Astrocyte of the spinal cord (primary cell): ENCODE measurements around the gene DHX34.
"Not testable (repeated sequence)": the region's sequence is repeated elsewhere in the genome, so short reads cannot be mapped to it uniquely, and the experiment has no call there.

ENCODE experiments used
- DNase-seq: peaks from one replicate; pipeline ENCODE4 v3.0.0; 2011; ENCODE audit warnings: low read depth, low spot score
- H3K4me3 ChIP-seq: 2 replicates; pipeline ENCODE4 v1.5.1; 2011; ENCODE audit warnings: low read depth, mild to moderate bottlenecking, low read length, moderate library complexity
- in situ Hi-C: cut with HindIII; loops from 2 replicates; pipeline ENCODE4 v1.10.0; 2017; ENCODE audit warnings: low sequenced_read_pairs
- TF ChIP-seq, protein P1 (sequence below): IDR thresholded peaks from 2 replicates; pipeline ENCODE4 v1.5.1; 2012; ENCODE audit warnings: low read depth, mild to moderate bottlenecking, low read length, inconsistent platforms

The DHX34 gene

DNA sequence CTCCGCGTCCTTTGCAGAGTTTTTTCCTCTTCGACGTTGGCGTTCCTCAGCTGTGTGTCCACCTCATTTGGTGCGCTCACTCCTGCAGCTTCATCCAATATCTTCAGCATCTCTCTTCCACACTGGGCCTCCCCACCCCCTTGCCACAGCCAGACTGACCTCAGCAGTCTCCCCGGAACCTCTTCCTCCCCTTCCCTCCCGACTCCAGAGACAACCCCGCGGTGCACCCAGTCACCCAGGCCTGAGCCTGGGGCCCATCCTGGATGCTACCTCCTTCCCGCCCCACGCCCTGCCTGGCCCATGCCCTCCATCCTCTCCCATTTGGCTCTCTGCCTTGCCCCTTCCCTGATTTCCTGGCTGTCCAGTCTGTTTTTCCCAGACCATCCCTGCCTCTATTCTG, 25.2 kb upstream of the DHX34 start:
- TF ChIP-seq, protein P1, sequence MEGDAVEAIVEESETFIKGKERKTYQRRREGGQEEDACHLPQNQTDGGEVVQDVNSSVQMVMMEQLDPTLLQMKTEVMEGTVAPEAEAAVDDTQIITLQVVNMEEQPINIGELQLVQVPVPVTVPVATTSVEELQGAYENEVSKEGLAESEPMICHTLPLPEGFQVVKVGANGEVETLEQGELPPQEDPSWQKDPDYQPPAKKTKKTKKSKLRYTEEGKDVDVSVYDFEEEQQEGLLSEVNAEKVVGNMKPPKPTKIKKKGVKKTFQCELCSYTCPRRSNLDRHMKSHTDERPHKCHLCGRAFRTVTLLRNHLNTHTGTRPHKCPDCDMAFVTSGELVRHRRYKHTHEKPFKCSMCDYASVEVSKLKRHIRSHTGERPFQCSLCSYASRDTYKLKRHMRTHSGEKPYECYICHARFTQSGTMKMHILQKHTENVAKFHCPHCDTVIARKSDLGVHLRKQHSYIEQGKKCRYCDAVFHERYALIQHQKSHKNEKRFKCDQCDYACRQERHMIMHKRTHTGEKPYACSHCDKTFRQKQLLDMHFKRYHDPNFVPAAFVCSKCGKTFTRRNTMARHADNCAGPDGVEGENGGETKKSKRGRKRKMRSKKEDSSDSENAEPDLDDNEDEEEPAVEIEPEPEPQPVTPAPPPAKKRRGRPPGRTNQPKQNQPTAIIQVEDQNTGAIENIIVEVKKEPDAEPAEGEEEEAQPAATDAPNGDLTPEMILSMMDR: no peak
- no peak overlapping the region for H3K4me3 ChIP-seq
- no peak for DNase-seq
- in situ Hi-C loops: no loop called here

DNA sequence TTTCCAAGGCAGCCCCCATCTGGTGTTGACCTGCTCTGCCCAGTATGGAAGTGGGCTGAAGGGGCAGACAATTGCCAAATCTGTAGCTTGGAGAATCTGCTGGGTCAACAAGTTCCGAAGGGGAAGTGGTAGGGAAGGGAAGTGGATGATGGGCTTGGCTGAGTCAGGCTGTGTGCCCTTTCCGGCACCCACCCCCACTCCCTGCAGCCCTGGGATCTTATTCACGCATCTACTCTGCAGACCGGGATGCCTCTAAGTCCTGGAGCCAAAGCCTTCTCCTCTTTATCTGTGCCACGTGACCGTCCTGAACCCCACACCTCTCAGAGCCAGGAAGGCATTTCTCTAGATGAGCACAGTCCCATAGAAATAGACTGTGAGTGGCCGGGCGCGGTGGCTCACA, 24.6 kb upstream of the DHX34 start:
- DNase-seq: no peak
- H3K4me3 ChIP-seq: no peak overlapping the region
- TF ChIP-seq, protein P1: no peak
- in situ Hi-C loops: no loop called here

DNA sequence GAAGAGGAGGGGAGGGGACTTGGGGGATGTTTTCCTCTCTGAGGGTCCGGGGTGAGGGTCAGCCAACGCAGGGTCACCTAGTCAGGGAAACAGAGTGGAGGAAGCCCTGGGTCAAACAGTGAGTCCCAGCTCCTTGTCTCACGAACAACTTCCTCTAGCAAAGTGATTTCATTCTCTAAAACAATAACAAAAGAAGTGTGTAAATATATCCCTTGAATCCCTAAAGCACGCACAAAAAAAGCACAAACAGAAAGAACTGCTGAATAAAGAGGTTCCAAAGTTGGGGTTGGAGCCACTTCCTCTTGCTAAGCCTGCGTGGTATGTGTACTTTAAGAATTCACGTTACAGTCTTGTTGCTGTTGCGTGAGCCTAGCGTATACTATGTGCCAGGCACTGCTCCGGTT, 18.6 kb upstream of the DHX34 start:
- TF ChIP-seq, protein P1: no peak
- in situ Hi-C loops: no loop called here
- H3K4me3 ChIP-seq: no peak overlapping the region
- peak; percentile 29 for DNase-seq

DNA sequence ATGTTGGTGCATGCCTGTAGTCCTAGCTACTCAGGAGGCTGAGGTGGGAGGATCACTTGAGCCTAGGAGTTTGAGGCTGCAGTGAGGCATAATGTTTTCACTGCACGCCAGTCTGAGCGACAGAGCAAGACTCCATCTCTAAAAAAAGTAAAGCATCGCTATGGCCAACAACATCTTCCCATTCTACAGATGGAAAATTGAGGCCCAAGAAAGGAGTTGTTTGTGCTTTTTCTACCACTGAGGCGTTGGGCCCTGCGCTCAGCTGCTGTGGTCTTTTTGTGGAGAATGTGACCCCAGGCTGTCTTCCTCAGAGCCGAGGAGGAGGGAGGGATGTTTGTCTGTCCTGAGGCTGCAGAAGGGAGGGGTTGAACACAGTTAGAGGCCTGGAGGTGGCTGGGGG, 17.6 kb upstream of the DHX34 start:
- no peak for DNase-seq
- TF ChIP-seq, protein P1: no peak
- H3K4me3 ChIP-seq: no peak overlapping the region
- in situ Hi-C loops: no loop called here

DNA sequence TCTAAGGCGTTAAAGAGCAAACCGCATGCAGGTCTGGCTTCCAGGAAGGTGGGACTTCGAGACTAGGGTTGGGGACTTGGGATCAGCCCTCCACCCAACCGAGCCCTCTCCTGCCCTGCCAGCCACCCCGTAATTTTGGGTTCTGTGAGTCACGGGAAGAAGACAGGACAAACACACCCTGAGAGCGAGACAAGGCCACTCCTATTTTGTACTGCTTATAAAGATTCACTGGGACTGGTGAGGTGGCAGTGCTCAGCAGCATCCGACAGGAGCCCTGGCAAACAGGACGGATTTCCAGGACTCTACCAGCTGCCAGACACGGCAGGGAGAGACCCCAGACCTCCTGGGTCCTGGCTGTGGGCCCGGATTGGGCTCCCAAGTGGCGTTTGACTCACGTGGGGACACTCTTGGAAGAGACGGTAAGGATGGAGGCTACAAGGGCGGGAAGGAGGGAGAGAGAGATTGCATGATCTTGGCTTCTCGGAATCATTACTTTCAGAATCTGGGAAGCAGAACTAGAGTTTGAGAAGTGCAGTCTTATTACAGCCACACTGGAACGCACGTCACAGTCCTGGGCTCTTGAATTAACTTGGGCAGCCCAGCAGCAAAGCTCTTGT, 17.1 kb upstream of the DHX34 start, which contains the start of gene C5AR2:
Gene C5AR2 (plus strand): TSS at position 245 of the 617 bp plus-strand sequence. CDS start 8,625 bp downstream, outside the sequence.
- TF ChIP-seq, protein P1: no peak
- no peak within 1 kb of the TSS for H3K4me3 ChIP-seq
- no peak for DNase-seq
- in situ Hi-C loops: no loop called here

DNA sequence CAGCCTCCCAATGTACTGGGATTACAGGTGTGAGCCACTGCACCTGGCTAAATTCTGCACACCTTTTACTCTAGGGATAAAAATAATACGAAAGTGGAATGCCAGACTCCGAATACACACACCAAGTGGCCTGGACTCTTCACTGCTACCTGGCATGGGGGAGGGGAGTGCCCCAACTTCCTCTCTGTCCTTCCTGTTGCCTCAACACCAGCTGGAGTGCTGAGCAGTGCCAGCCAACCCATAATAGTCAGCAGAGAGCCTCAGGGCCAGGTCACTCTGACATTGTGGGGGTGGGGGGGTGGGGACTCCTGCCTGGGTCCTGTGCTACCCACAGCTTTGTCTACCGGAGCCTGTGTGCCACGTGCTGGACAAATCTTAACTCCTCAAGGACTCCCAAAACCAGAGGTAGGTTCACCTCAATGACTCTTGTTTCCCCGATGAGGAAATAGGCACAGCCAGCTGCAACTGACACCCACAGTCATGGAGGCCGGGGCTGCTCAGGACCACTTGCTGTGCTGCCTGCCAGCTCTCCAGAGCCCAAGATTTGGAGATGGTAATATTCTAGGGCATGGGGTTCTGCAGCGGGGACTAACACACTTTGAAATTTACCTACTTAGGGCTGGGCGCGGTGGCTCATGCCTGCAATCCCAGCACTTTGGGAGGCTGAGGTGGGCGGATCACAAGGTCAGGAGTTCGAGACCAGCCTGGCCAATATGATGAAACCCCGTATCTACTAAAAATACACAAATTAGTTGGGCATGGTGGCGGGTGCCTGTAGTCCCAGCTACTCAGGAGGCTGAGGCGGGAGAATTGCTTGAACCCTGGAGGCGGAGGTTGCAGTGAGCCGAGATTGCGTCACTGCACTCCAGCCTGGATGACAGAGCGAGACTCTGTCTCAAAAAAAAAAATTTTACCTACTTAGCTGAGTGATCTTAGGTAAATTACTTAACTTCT, 12.1 kb upstream of the DHX34 start:
- in situ Hi-C loops, H3K4me3 ChIP-seq: not testable (repeated sequence)

More for the DNA sequence above, 12.1 kb upstream of the DHX34 start:
- not testable (repeated sequence) for DNase-seq
